ENCODE measurements around the gene TRIM74.
"Not testable (repeated sequence)": the region's sequence is repeated elsewhere in the genome, so short reads cannot be mapped to it uniquely, and the experiment has no call there.

DNA sequence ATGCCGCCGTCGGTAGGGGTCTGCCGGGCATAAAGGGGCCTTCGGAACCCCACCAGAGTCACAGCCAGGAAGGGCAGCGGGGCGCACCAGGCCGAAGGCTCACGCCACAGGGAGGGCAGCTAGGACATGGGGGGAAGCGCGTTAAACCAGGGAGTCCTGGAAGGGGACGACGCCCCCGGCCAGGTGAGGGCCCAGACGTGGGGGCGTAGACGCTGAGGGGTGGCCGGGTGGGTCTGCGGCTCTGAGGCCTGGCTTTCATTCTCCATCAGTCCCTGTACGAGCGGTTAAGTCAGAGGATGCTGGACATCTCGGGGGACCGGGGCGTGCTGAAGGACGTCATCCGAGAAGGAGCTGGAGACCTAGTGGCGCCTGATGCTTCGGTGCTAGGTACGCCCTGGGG is 422 bp upstream of the TRIM74 start:
- not testable (repeated sequence) for TF ChIP-seq POLR2A, CTCF (IDR thresholded peaks at IDR 0.05)

All from adrenal gland (tissue), 5 donors.